Endometrial microvascular endothelial cells (primary cell): ENCODE data around the gene AHCY. TPM values are rescaled to one million over a fixed set of nuclear protein-coding genes. Genes with fewer than 3 reads are reported as not detected.

ENCODE experiments used
- in situ Hi-C: cut with HindIII; loops from 2 replicates; pipeline ENCODE4 v1.10.0; 2017; ENCODE audit warnings: low sequenced_read_pairs, low pct_unique_long_range_greater_than_20kb; ENCODE audit errors: inconsistent ontology term
- total RNA-seq: library from RNA; depleted of rRNA; stranded (reverse); fragments of >200 nt; gene quantifications from one replicate; pipeline ENCODE4 v1.2.3, GENCODE V29; 2015; ENCODE audit errors: inconsistent ontology term

Gene AHCY
- total RNA-seq, 1 donor from 2014 or later: 134 TPM

DNA sequence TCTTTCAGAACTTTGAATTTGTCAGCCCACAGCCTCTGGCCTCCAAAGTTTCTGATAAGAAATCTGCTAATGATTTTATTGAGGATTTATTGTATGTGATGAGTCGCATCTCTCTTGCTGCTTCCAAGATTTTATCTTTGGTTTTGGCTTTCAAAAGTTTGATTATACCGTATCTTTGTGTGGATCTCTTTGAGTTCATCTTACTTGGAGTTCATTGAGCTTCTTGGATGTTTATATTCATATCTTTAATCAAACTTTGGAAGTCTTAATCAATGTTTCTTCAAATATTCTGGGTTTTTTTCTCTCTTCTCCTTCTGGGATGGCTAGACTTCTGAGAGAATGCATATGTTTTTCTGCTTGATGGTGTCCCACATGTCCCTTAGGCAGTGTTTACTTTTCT is 65.2 kb downstream of the AHCY start:
- in situ Hi-C loops: no loop called here

GRCh38 chr20:34235875-34236274 is 67.3 kb downstream of the AHCY start:
- in situ Hi-C loops: no loop called here

DNA sequence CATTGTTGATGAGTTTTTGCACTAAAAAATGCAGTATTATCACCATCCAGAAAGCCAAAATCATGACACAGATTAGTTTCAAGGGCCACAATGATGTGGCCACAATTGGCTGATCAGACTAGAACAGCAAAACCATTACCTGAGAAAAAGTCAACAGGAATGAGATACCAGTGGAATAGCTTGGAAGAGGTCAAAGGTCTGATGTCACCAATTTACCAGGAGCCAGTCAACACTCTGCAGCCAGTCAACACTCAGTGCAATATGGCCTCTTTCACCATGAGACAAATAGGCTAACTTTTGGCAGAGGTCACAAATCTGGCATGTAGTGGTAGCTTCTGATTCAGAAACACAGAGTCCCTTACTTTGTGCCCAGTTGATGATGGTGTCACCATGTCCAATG is 69.5 kb downstream of the AHCY start:
- in situ Hi-C loops: no loop called here

DNA sequence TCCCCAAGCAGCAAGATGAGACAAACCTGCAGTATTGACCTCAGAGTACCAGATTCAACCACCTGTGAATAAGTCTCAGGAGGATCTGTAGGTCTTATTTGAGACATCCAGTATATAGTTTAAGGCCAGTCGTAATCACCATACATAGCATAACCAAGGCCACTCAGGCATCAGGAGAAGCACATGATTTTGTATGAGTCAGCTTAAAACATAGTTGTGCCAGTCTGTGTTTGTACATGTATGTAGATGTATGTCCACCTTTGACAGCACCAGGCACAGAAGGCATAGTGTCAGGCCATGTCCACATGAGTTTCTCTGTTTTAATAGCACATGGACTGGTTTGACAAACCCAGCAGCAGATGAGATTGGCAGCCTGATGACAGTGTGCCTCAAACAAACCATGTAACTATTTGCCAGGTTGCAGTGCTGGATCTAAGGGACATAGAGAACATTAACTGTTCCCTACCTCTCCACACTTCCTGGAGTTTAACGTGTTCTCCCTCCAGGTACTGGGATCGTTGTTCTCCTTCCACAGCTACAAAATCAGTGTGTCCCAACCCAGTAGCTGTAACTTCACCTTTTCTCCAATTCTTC is 70.6 kb downstream of the AHCY start:
- in situ Hi-C loops: no loop called here

- in situ Hi-C loops: no loop called here
Observed at GRCh38 chr20:34231634-34232033, 71.5 kb downstream of the AHCY start.

Other genes with a start within 250 kb of the AHCY start
- 73.2 TPM for gene EIF2S2, start 191.1 kb downstream of the AHCY start, total RNA-seq
- gene ASIP, start 61.9 kb downstream of the AHCY start, total RNA-seq: not detected
- gene ITCH, start 59.9 kb upstream of the AHCY start, total RNA-seq: 39.4 TPM
- gene DYNLRB1, start 213.1 kb upstream of the AHCY start, total RNA-seq: 137 TPM